DND-41 (cell line): Measurements from ENCODE around the gene SNTA1.

Experiments used
- EZH2 ChIP-seq: IDR thresholded peaks from 3 replicates; pipeline ENCODE4 v1.6.1; 2012; ENCODE audit warnings: borderline replicate concordance, low read depth, mild to moderate bottlenecking, moderate library complexity, low read length, inconsistent platforms; ENCODE audit not compliant: severe bottlenecking
- TF ChIP-seq, protein P1 (sequence below): IDR thresholded peaks from 2 replicates; pipeline ENCODE4 v1.5.1; 2012; ENCODE audit warnings: borderline replicate concordance, low read length, moderate library complexity, mild to moderate bottlenecking; ENCODE audit not compliant: poor library complexity, severe bottlenecking; ENCODE audit errors: extremely low read depth

DNA sequence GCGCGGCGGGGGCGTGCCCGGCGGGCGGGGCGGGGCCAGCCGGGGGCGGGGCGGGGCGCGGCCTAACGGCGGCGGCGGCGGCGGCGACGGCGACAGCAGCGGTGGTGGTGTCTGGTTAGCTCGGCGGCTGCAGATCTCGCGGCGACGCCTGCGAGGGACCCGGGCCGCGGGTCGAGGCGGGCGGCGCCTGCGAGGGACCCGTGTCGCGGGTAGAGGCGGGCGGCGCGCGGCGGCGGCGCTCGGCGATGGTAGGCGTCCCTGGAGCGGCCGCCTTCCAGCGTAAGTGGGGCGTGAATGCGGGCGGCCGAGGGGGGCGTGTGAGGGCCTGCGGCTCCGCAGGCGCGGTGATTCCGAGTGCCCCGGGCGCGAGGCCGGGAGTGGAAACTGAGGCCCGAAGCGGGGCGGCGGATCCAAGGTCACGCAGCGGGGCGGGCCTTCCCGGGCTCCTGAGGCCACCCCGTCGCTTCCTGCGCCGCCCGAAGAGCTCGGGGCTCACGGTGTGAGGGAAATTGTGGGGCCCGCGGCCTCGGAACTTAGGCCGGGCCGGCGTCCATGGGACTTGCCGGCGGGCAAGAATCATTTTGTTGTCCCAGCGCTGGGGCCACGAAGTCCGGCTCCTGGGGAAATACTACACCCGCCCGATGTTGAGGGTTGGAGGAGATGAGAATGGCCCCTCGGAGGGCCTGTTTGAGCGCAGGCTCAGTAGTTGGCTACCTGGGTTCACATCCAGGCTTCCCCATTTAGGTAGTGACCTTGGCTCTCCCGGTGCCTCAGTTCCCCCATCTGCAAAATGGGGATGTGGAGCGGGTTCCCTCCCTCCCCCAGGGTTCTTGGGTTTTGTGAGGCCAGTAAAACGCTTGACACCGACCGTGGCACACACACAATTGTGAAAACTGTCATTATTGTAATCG is 46.7 kb upstream of the SNTA1 start, which contains the start of gene CBFA2T2:
- TF ChIP-seq, protein P1, sequence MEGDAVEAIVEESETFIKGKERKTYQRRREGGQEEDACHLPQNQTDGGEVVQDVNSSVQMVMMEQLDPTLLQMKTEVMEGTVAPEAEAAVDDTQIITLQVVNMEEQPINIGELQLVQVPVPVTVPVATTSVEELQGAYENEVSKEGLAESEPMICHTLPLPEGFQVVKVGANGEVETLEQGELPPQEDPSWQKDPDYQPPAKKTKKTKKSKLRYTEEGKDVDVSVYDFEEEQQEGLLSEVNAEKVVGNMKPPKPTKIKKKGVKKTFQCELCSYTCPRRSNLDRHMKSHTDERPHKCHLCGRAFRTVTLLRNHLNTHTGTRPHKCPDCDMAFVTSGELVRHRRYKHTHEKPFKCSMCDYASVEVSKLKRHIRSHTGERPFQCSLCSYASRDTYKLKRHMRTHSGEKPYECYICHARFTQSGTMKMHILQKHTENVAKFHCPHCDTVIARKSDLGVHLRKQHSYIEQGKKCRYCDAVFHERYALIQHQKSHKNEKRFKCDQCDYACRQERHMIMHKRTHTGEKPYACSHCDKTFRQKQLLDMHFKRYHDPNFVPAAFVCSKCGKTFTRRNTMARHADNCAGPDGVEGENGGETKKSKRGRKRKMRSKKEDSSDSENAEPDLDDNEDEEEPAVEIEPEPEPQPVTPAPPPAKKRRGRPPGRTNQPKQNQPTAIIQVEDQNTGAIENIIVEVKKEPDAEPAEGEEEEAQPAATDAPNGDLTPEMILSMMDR, result no peak
- no peak for TF ChIP-seq EZH2
